ENCODE results near the gene TOM1.

TOM1 gene

GRCh38 chr22:35312198-35313059 is 12.7 kb downstream of the TOM1 start:
- peak overlapping the region; percentile 66 for H3K27ac Mint-ChIP-seq
- H3K27me3 Mint-ChIP-seq (ENCODE audit: low read depth) = no peaks in the 10 kb centered on the region
- peak overlapping the region; percentile 1 for H3K4me3 Mint-ChIP-seq
- no peak for DNase-seq (ENCODE audit: low spot score)
- no peaks in the 10 kb centered on the region for H3K36me3 Mint-ChIP-seq (ENCODE audit: low read depth)
- H3K9me3 Mint-ChIP-seq = no peaks in the 10 kb centered on the region
- H3K4me1 Mint-ChIP-seq (ENCODE audit: low read depth) = peaks cover 70% of the 10 kb centered on the region

GRCh38 chr22:35313311-35314121 is 13.8 kb downstream of the TOM1 start:
- Mint-ChIP-seq H3K4me1 (ENCODE audit: low read depth) (peaks cover 61% of the 10 kb centered on the region), H3K36me3 (ENCODE audit: low read depth) (no peaks in the 10 kb centered on the region), H3K4me3 (peak overlapping the region; percentile 24), H3K27ac (peak overlapping the region; percentile 67), H3K27me3 (ENCODE audit: low read depth) (no peaks in the 10 kb centered on the region), H3K9me3 (no peaks in the 10 kb centered on the region)
- DNase-seq (ENCODE audit: low spot score) = peak; percentile 60

GRCh38 chr22:35314161-35314942 is 14.7 kb downstream of the TOM1 start:
- Mint-ChIP-seq H3K36me3 (ENCODE audit: low read depth) (no peaks in the 10 kb centered on the region), H3K27me3 (ENCODE audit: low read depth) (no peaks in the 10 kb centered on the region), H3K4me3 (no peak overlapping the region), H3K4me1 (ENCODE audit: low read depth) (peaks cover 53% of the 10 kb centered on the region), H3K9me3 (no peaks in the 10 kb centered on the region), H3K27ac (peak overlapping the region; percentile 58)
- no peak for DNase-seq (ENCODE audit: low spot score)

- Mint-ChIP-seq H3K9me3 (no peaks in the 10 kb centered on the region), H3K27ac (peak overlapping the region; percentile 58), H3K36me3 (ENCODE audit: low read depth) (no peaks in the 10 kb centered on the region), H3K4me3 (no peak overlapping the region), H3K4me1 (ENCODE audit: low read depth) (peaks cover 45% of the 10 kb centered on the region), H3K27me3 (ENCODE audit: low read depth) (no peaks in the 10 kb centered on the region)
- DNase-seq (ENCODE audit: low spot score) = no peak
Observed at GRCh38 chr22:35315141-35315854, 15.6 kb downstream of the TOM1 start.

- DNase-seq (ENCODE audit: low spot score) = no peak
- Mint-ChIP-seq H3K27ac (no peak overlapping the region), H3K4me1 (ENCODE audit: low read depth) (peaks cover 37% of the 10 kb centered on the region), H3K36me3 (ENCODE audit: low read depth) (no peaks in the 10 kb centered on the region), H3K27me3 (ENCODE audit: low read depth) (no peaks in the 10 kb centered on the region), H3K9me3 (no peaks in the 10 kb centered on the region), H3K4me3 (no peak overlapping the region)
Observed at GRCh38 chr22:35315855-35316745, 16.4 kb downstream of the TOM1 start.

- Mint-ChIP-seq H3K4me3 (no peak overlapping the region), H3K27me3 (ENCODE audit: low read depth) (no peaks in the 10 kb centered on the region), H3K36me3 (ENCODE audit: low read depth) (peaks cover 2% of the 10 kb centered on the region), H3K4me1 (ENCODE audit: low read depth) (peaks cover 31% of the 10 kb centered on the region), H3K27ac (no peak overlapping the region), H3K9me3 (no peaks in the 10 kb centered on the region)
- DNase-seq (ENCODE audit: low spot score) = no peak
Observed at GRCh38 chr22:35316751-35317150, 17.1 kb downstream of the TOM1 start.

- H3K9me3 Mint-ChIP-seq = no peaks in the 10 kb centered on the region
- peaks cover 3% of the 10 kb centered on the region for H3K36me3 Mint-ChIP-seq (ENCODE audit: low read depth)
- H3K4me3 Mint-ChIP-seq = no peak overlapping the region
- H3K27ac Mint-ChIP-seq = no peak overlapping the region
- H3K4me1 Mint-ChIP-seq (ENCODE audit: low read depth) = peaks cover 23% of the 10 kb centered on the region
- no peaks in the 10 kb centered on the region for H3K27me3 Mint-ChIP-seq (ENCODE audit: low read depth)
- no peak for DNase-seq (ENCODE audit: low spot score)
Observed at GRCh38 chr22:35317680-35318290, 18.1 kb downstream of the TOM1 start.

- Mint-ChIP-seq H3K4me3 (no peak overlapping the region), H3K27me3 (ENCODE audit: low read depth) (no peaks in the 10 kb centered on the region), H3K27ac (no peak overlapping the region), H3K9me3 (no peaks in the 10 kb centered on the region), H3K36me3 (ENCODE audit: low read depth) (peaks cover 6% of the 10 kb centered on the region), H3K4me1 (ENCODE audit: low read depth) (peaks cover 18% of the 10 kb centered on the region)
- DNase-seq (ENCODE audit: low spot score) = no peak
Observed at GRCh38 chr22:35318346-35319215, 18.9 kb downstream of the TOM1 start.

GRCh38 chr22:35319244-35319985 is 19.7 kb downstream of the TOM1 start:
- peaks cover 12% of the 10 kb centered on the region for H3K4me1 Mint-ChIP-seq (ENCODE audit: low read depth)
- no peak overlapping the region for H3K27ac Mint-ChIP-seq
- no peak overlapping the region for H3K4me3 Mint-ChIP-seq

GRCh38 chr22:35322126-35322525 is 22.4 kb downstream of the TOM1 start:
- H3K4me3 Mint-ChIP-seq = no peak overlapping the region
- no peaks in the 10 kb centered on the region for H3K4me1 Mint-ChIP-seq (ENCODE audit: low read depth)
- H3K27me3 Mint-ChIP-seq (ENCODE audit: low read depth) = no peaks in the 10 kb centered on the region
- no peak overlapping the region for H3K27ac Mint-ChIP-seq
- no peaks in the 10 kb centered on the region for H3K9me3 Mint-ChIP-seq
- DNase-seq (ENCODE audit: low spot score) = no peak
- peaks cover 27% of the 10 kb centered on the region for H3K36me3 Mint-ChIP-seq (ENCODE audit: low read depth)

More at GRCh38 chr22:35319244-35319985, 19.7 kb downstream of the TOM1 start:
- Mint-ChIP-seq H3K36me3 (ENCODE audit: low read depth) (peaks cover 15% of the 10 kb centered on the region), H3K27me3 (ENCODE audit: low read depth) (no peaks in the 10 kb centered on the region), H3K9me3 (no peaks in the 10 kb centered on the region)
- DNase-seq (ENCODE audit: low spot score) = no peak

GRCh38 chr22:35322893-35323292 is 23.2 kb downstream of the TOM1 start:
- Mint-ChIP-seq H3K27me3 (ENCODE audit: low read depth) (no peaks in the 10 kb centered on the region), H3K36me3 (ENCODE audit: low read depth) (peaks cover 32% of the 10 kb centered on the region), H3K4me3 (no peak overlapping the region), H3K27ac (no peak overlapping the region), H3K9me3 (no peaks in the 10 kb centered on the region), H3K4me1 (ENCODE audit: low read depth) (no peaks in the 10 kb centered on the region)
- DNase-seq (ENCODE audit: low spot score) = no peak
